HepG2 (cell line): ENCODE measurements around the gene CDC23. TPM values are rescaled to one million over a fixed set of nuclear protein-coding genes. Genes with fewer than 3 reads are reported as not detected.

Source experiments
- AGO2 ChIP-seq: fragments of 200-400 bp; formaldehyde crosslinking; optimal IDR thresholded peaks from 2 replicates; pipeline ENCODE3; 2017; ENCODE audit warnings: mild to moderate bottlenecking, low read depth, low read length, moderate library complexity
- CBX2 ChIP-seq, 2 experiments: fragments of 200-600 bp in 1 of 2; sonication (generic); formaldehyde crosslinking in 1 of 2; IDR thresholded peaks; 2 replicates each; pipeline versions ENCODE4 v1.7.0 to v1.8.1; 2018 to 2022; ENCODE audit warnings: low read depth in 2 of 2, low read length in 1 of 2, mild to moderate bottlenecking in 1 of 2, missing genetic modification reagents in 1 of 2
- DDIT3 ChIP-seq: sonication (generic); formaldehyde crosslinking; IDR thresholded peaks from 2 replicates; pipeline ENCODE4 v1.4.0; 2020; ENCODE audit warnings: mild to moderate bottlenecking, missing genetic modification reagents
- JUNB ChIP-seq: sonication (generic); formaldehyde crosslinking; IDR thresholded peaks from 2 replicates; pipeline ENCODE4 v1.8.0; 2022; ENCODE audit warnings: missing genetic modification reagents, mild to moderate bottlenecking, borderline replicate concordance
- KLF13 ChIP-seq: sonication (generic); formaldehyde crosslinking; IDR thresholded peaks from 2 replicates; pipeline ENCODE4 v1.4.0; 2020; ENCODE audit warnings: mild to moderate bottlenecking, missing genetic modification reagents
- MLLT10 ChIP-seq: sonication (generic); formaldehyde crosslinking; IDR thresholded peaks from 2 replicates; pipeline ENCODE4 v1.4.0; 2020; ENCODE audit warnings: missing genetic modification reagents
- MTF1 ChIP-seq: sonication (generic); formaldehyde crosslinking; IDR thresholded peaks from 2 replicates; pipeline ENCODE4 v1.5.0; 2020; ENCODE audit warnings: missing genetic modification reagents
- NFE2L1 ChIP-seq: sonication (generic); formaldehyde crosslinking; IDR thresholded peaks from 2 replicates; pipeline ENCODE4 v1.4.0; 2020; ENCODE audit warnings: missing genetic modification reagents, mild to moderate bottlenecking, borderline replicate concordance
- ONECUT2 ChIP-seq: sonication (generic); formaldehyde crosslinking; IDR thresholded peaks from 2 replicates; pipeline ENCODE4 v1.4.0; 2020; ENCODE audit warnings: missing genetic modification reagents
- POLR2A ChIP-seq, 2 experiments: IDR thresholded peaks; 2 replicates each; pipeline ENCODE4 v1.6.1; 2011; ENCODE audit warnings: low read depth in 2 of 2, low read length in 2 of 2, mild to moderate bottlenecking in 1 of 2, moderate library complexity in 1 of 2; ENCODE audit not compliant: insufficient read depth in 1 of 2
- TBL1XR1 ChIP-seq: fragments of 150-350 bp; IDR thresholded peaks from 2 replicates; pipeline ENCODE4 v1.6.1; 2014; ENCODE audit warnings: borderline replicate concordance, low read length; ENCODE audit not compliant: partially characterized antibody
- TCF7 ChIP-seq: sonication (generic); IDR thresholded peaks from 2 replicates; pipeline ENCODE4 v1.6.1; 2016; ENCODE audit warnings: antibody characterized with exemption, low read depth
- UBTF ChIP-seq: sonication (generic); formaldehyde crosslinking; IDR thresholded peaks from 2 replicates; pipeline ENCODE4 v1.4.0; 2020; ENCODE audit warnings: mild to moderate bottlenecking, missing genetic modification reagents
- ZBTB7B ChIP-seq: sonication (generic); formaldehyde crosslinking; IDR thresholded peaks from 2 replicates; pipeline ENCODE4 v1.4.0; 2020; ENCODE audit warnings: missing genetic modification reagents
- ZNF136 ChIP-seq: sonication (generic); formaldehyde crosslinking; IDR thresholded peaks from 2 replicates; pipeline ENCODE4 v1.8.1; 2022; ENCODE audit warnings: low read depth, mild to moderate bottlenecking, moderate library complexity, missing genetic modification reagents
- ZNF430 ChIP-seq: sonication (generic); formaldehyde crosslinking; IDR thresholded peaks from 2 replicates; pipeline ENCODE4 v1.9.0; 2021; ENCODE audit warnings: mild to moderate bottlenecking, missing genetic modification reagents
- ZNF44 ChIP-seq: sonication (generic); formaldehyde crosslinking; IDR thresholded peaks from 2 replicates; pipeline ENCODE4 v1.5.1; 2020; ENCODE audit warnings: mild to moderate bottlenecking, missing genetic modification reagents
- ZNF512 ChIP-seq: sonication (generic); formaldehyde crosslinking; IDR thresholded peaks from 2 replicates; pipeline ENCODE4 v1.4.0; 2020; ENCODE audit warnings: mild to moderate bottlenecking, missing genetic modification reagents
- ZNF550 ChIP-seq: sonication (generic); formaldehyde crosslinking; IDR thresholded peaks from 2 replicates; pipeline ENCODE4 v1.4.0; 2020; ENCODE audit warnings: mild to moderate bottlenecking, missing genetic modification reagents, borderline replicate concordance
- ZNF674 ChIP-seq: sonication (generic); formaldehyde crosslinking; IDR thresholded peaks from 2 replicates; pipeline ENCODE4 v1.5.0; 2020; ENCODE audit warnings: low read depth, mild to moderate bottlenecking, missing genetic modification reagents
- ZNF678 ChIP-seq: sonication (generic); formaldehyde crosslinking; IDR thresholded peaks from 2 replicates; pipeline ENCODE4 v1.4.0; 2020; ENCODE audit warnings: mild to moderate bottlenecking, missing genetic modification reagents
- ZNF737 ChIP-seq: sonication (generic); formaldehyde crosslinking; IDR thresholded peaks from 2 replicates; pipeline ENCODE4 v1.5.0; 2020; ENCODE audit warnings: missing genetic modification reagents, mild to moderate bottlenecking, borderline replicate concordance
- ZNF749 ChIP-seq: sonication (generic); formaldehyde crosslinking; IDR thresholded peaks from 2 replicates; pipeline ENCODE4 v1.8.0; 2022; ENCODE audit warnings: mild to moderate bottlenecking, missing genetic modification reagents, moderate library complexity, borderline replicate concordance
- ZNF773 ChIP-seq: sonication (generic); formaldehyde crosslinking; IDR thresholded peaks from 2 replicates; pipeline ENCODE4 v1.4.0; 2020; ENCODE audit warnings: missing genetic modification reagents, borderline replicate concordance
- polyA plus RNA-seq, 8 experiments: library from polyadenylated mRNA; depleted of rRNA in 3 of 8; stranded (reverse) in 7 of 8; unstranded in 1 of 8; fragments of >200 nt; fragmentation: Illumina TruSeq in 4 of 8; extraction: Trizol in 4 of 8; gene quantifications; 2 replicates each; pipeline versions ENCODE4 v1.2.1 to v1.2.3, GENCODE V29; 2011 to 2016; ENCODE audit warnings: low read depth in 4 of 8, missing spikeins in 1 of 8, mixed read lengths in 1 of 8; ENCODE audit not compliant: insufficient read depth in 1 of 8
- total RNA-seq, 5 experiments: library from RNA; depleted of rRNA; stranded (reverse); fragments of >200 nt; fragmentation: Illumina TruSeq; extraction: Trizol; gene quantifications; 2 replicates each; pipeline ENCODE4 v1.2.3, GENCODE V29; 2016; ENCODE audit warnings: low read depth in 1 of 5
- TF ChIP-seq, protein P1 (sequence below): sonication (generic); formaldehyde crosslinking; IDR thresholded peaks from 2 replicates; pipeline ENCODE4 v1.5.0; 2020; ENCODE audit warnings: missing genetic modification reagents

Gene CDC23
- total and polyA plus RNA-seq, 2 of the 13 experiments (the other 11 are each of a cell fraction or from before 2014, with no cell fraction given): 38.3 to 47.7 TPM

GRCh38 chr5:138213161-138214029, at the start of gene CDC23 (continued):
- TF ChIP-seq ZNF773 (CRISPR knock-in tag): no peak
- no peak for TF ChIP-seq ZNF674 (CRISPR knock-in tag)
- no peak for TF ChIP-seq CBX2 (IDR thresholded peaks at IDR 0.05; ENCODE audit: low read depth, low read length)
- no peak for TF ChIP-seq CBX2 (CRISPR knock-in tag; IDR thresholded peaks at IDR 0.05; ENCODE audit: low read depth)
- TF ChIP-seq ONECUT2 (CRISPR knock-in tag): no peak
- TF ChIP-seq ZNF749 (CRISPR knock-in tag): no peak
- no peak for TF ChIP-seq MTF1 (CRISPR knock-in tag)
- TF ChIP-seq AGO2: no peak
- 0 out of 2 replicates have a peak, but pooled peaks have one; percentile 41 for TF ChIP-seq ZNF430 (CRISPR knock-in tag)
- TF ChIP-seq DDIT3 (CRISPR knock-in tag): no peak
- 0 out of 2 replicates have a peak, but pooled peaks have one; percentile 81 for TF ChIP-seq ZNF44 (CRISPR knock-in tag)
- no peak for TF ChIP-seq ZNF678 (CRISPR knock-in tag)
- TF ChIP-seq ZNF512 (CRISPR knock-in tag): no peak
- TF ChIP-seq, protein P1, sequence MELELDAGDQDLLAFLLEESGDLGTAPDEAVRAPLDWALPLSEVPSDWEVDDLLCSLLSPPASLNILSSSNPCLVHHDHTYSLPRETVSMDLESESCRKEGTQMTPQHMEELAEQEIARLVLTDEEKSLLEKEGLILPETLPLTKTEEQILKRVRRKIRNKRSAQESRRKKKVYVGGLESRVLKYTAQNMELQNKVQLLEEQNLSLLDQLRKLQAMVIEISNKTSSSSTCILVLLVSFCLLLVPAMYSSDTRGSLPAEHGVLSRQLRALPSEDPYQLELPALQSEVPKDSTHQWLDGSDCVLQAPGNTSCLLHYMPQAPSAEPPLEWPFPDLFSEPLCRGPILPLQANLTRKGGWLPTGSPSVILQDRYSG: no peak
- TF ChIP-seq ZNF550: no peak
- TF ChIP-seq ZNF737 (CRISPR knock-in tag): no peak
- 0 out of 2 replicates have a peak, but pooled peaks have one; percentile 28 for TF ChIP-seq ZNF136 (CRISPR knock-in tag)
- no peak for TF ChIP-seq KLF13 (CRISPR knock-in tag)
- no peak for TF ChIP-seq NFE2L1 (CRISPR knock-in tag)
- peak; percentile 74 to 89 for TF ChIP-seq POLR2A (IDR thresholded peaks at IDR 0.05; ENCODE audit: insufficient read depth in 1 of 2, low read depth in 2 of 2, low read length in 2 of 2)
- TF ChIP-seq JUNB (CRISPR knock-in tag): no peak
- no peak for TF ChIP-seq ZBTB7B (CRISPR knock-in tag)
- no peak for TF ChIP-seq TBL1XR1
- peak; percentile 28; the same call in 1 of the 2 replicates for TF ChIP-seq UBTF (CRISPR knock-in tag)
- no peak for TF ChIP-seq MLLT10 (CRISPR knock-in tag)
- no peak for TF ChIP-seq TCF7
